WTC11 (cell line): Measurements from ENCODE around the gene HIC1. TPM values are rescaled to one million over a fixed set of nuclear protein-coding genes. Genes with fewer than 3 reads are reported as not detected.

ENCODE experiments used
- ATAC-seq: fragments of 200-7000 bp; cut with Tn5 transposase; 2 replicates; pipeline ENCODE4 v1.10.0; 2021; ENCODE audit warnings: mild to moderate bottlenecking, moderate library complexity
- CTCF ChIA-PET: fragments of 300-600 bp; sonication (Branson Sonifier 250); formaldehyde crosslinking; loops from one replicate; lab custom pipeline; 2021; ENCODE audit warnings: antibody characterized with exemption; lab: Charles Lee
- POLR2A ChIA-PET: fragments of 350-600 bp; sonication (Branson Sonifier 250); formaldehyde crosslinking; loops from one replicate; lab custom pipeline; 2021; ENCODE audit warnings: antibody characterized with exemption; lab: Charles Lee
- DNase-seq: peaks from one replicate; pipeline ENCODE4 v3.0.0; 2021; ENCODE audit warnings: low spot score
- H3K27ac Mint-ChIP-seq: 2 replicates; pipeline ENCODE4 v1.8.0; 2021; ENCODE audit warnings: mixed read lengths
- H3K27me3 Mint-ChIP-seq: 2 replicates; pipeline ENCODE4 v1.8.0; 2021; ENCODE audit warnings: low read depth, mild to moderate bottlenecking, moderate library complexity, mixed read lengths
- H3K36me3 Mint-ChIP-seq: 2 replicates; pipeline ENCODE4 v1.8.0; 2021; ENCODE audit warnings: mixed read lengths
- H3K4me1 Mint-ChIP-seq: 2 replicates; pipeline ENCODE4 v1.8.0; 2022; ENCODE audit warnings: mixed read lengths
- H3K4me3 Mint-ChIP-seq: 2 replicates; pipeline ENCODE4 v1.8.0; 2021; ENCODE audit warnings: mild to moderate bottlenecking, moderate library complexity, mixed read lengths
- H3K9me3 Mint-ChIP-seq: 2 replicates; pipeline ENCODE4 v1.8.0; 2021; ENCODE audit warnings: mixed read lengths
- AR ChIP-seq: fragments of 250-450 bp; sonication (Bioruptor Pico); IDR thresholded peaks from 2 replicates; pipeline ENCODE4 v1.9.0; 2021; ENCODE audit warnings: mild to moderate bottlenecking
- ATF3 ChIP-seq: sonication (generic); formaldehyde crosslinking; conservative IDR thresholded peaks from 2 replicates; pipeline ENCODE4 v1.8.1; 2022; ENCODE audit warnings: mild to moderate bottlenecking, missing genetic modification reagents
- ATF6 ChIP-seq: sonication (generic); formaldehyde crosslinking; IDR thresholded peaks from 2 replicates; pipeline ENCODE4 v1.8.1; 2023; ENCODE audit warnings: mild to moderate bottlenecking, missing genetic modification reagents
- CDX4 ChIP-seq: fragments of 250-450 bp; sonication (Bioruptor Pico); IDR thresholded peaks from 2 replicates; pipeline ENCODE4 v1.9.0; 2021; ENCODE audit warnings: moderate library complexity, mild to moderate bottlenecking, inconsistent platforms, borderline replicate concordance
- CREB1 ChIP-seq: sonication (generic); formaldehyde crosslinking; IDR thresholded peaks from 2 replicates; pipeline ENCODE4 v1.8.0; 2023; ENCODE audit warnings: mild to moderate bottlenecking, missing genetic modification reagents
- E2F5 ChIP-seq: sonication (generic); formaldehyde crosslinking; IDR thresholded peaks from 2 replicates; pipeline ENCODE4 v1.8.1; 2022; ENCODE audit warnings: mild to moderate bottlenecking, moderate library complexity, missing genetic modification reagents
- EMX1 ChIP-seq: fragments of 250-450 bp; sonication (Bioruptor Pico); IDR thresholded peaks from 2 replicates; pipeline ENCODE4 v1.8.0; 2021; ENCODE audit warnings: mild to moderate bottlenecking
- GRHL2 ChIP-seq: fragments of 250-450 bp; sonication (Bioruptor Pico); IDR thresholded peaks from 2 replicates; pipeline ENCODE4 v1.8.0; 2022; ENCODE audit warnings: mild to moderate bottlenecking, moderate library complexity; ENCODE audit not compliant: insufficient replicate concordance, severe bottlenecking
- HMGA2 ChIP-seq: fragments of 250-450 bp; sonication (Bioruptor Pico); IDR thresholded peaks from 2 replicates; pipeline ENCODE4 v1.4.0; 2021; ENCODE audit warnings: mild to moderate bottlenecking, moderate library complexity
- IRF1 ChIP-seq: sonication (generic); formaldehyde crosslinking; IDR thresholded peaks from 2 replicates; pipeline ENCODE4 v1.8.0; 2023; ENCODE audit warnings: missing genetic modification reagents
- KAT7 ChIP-seq: sonication (generic); formaldehyde crosslinking; IDR thresholded peaks from 2 replicates; pipeline ENCODE4 v1.8.1; 2023; ENCODE audit warnings: missing genetic modification reagents, mild to moderate bottlenecking, borderline replicate concordance
- MAX ChIP-seq: sonication (generic); formaldehyde crosslinking; IDR thresholded peaks from 2 replicates; pipeline ENCODE4 v1.8.0; 2022; ENCODE audit warnings: mild to moderate bottlenecking, missing genetic modification reagents
- MLX ChIP-seq: sonication (generic); formaldehyde crosslinking; IDR thresholded peaks from 2 replicates; pipeline ENCODE4 v1.8.1; 2023; ENCODE audit warnings: mild to moderate bottlenecking, missing genetic modification reagents, moderate library complexity
- NFYB ChIP-seq: sonication (generic); formaldehyde crosslinking; conservative IDR thresholded peaks from 2 replicates; pipeline ENCODE4 v1.8.0; 2022; ENCODE audit warnings: low read depth, missing genetic modification reagents
- NR1H2 ChIP-seq: sonication (generic); formaldehyde crosslinking; IDR thresholded peaks from 2 replicates; pipeline ENCODE4 v1.9.0; 2021; ENCODE audit warnings: mild to moderate bottlenecking, moderate library complexity, missing genetic modification reagents
- OVOL2 ChIP-seq: fragments of 250-450 bp; sonication (Bioruptor Pico); IDR thresholded peaks from 2 replicates; pipeline ENCODE4 v1.9.0; 2021; ENCODE audit warnings: mild to moderate bottlenecking, borderline replicate concordance
- PREB ChIP-seq: sonication (generic); formaldehyde crosslinking; IDR thresholded peaks from 2 replicates; pipeline ENCODE4 v1.8.1; 2022; ENCODE audit warnings: mild to moderate bottlenecking, missing genetic modification reagents, moderate library complexity, borderline replicate concordance
- PRRX2 ChIP-seq: fragments of 250-450 bp; sonication (Bioruptor Pico); IDR thresholded peaks from 2 replicates; pipeline ENCODE4 v1.8.0; 2021; ENCODE audit warnings: mild to moderate bottlenecking
- RELA ChIP-seq: sonication (generic); formaldehyde crosslinking; IDR thresholded peaks from 2 replicates; pipeline ENCODE4 v1.8.1; 2022; ENCODE audit warnings: missing genetic modification reagents, mild to moderate bottlenecking, borderline replicate concordance
- SMAD3 ChIP-seq: sonication (generic); formaldehyde crosslinking; IDR thresholded peaks from 2 replicates; pipeline ENCODE4 v1.8.0; 2022; ENCODE audit warnings: missing genetic modification reagents, mild to moderate bottlenecking, borderline replicate concordance
- SMAD4 ChIP-seq: sonication (generic); formaldehyde crosslinking; IDR thresholded peaks from 2 replicates; pipeline ENCODE4 v1.8.0; 2022; ENCODE audit warnings: mild to moderate bottlenecking, missing genetic modification reagents
- TCF7 ChIP-seq: sonication (generic); formaldehyde crosslinking; IDR thresholded peaks from 2 replicates; pipeline ENCODE4 v1.8.0; 2022; ENCODE audit warnings: mild to moderate bottlenecking, low read depth, missing genetic modification reagents, moderate library complexity
- TP53 ChIP-seq: sonication (generic); formaldehyde crosslinking; IDR thresholded peaks from 2 replicates; pipeline ENCODE4 v1.8.1; 2023; ENCODE audit warnings: mild to moderate bottlenecking, missing genetic modification reagents
- ZMAT4 ChIP-seq: fragments of 250-450 bp; sonication (Bioruptor Pico); IDR thresholded peaks from 2 replicates; pipeline ENCODE4 v1.9.0; 2021; ENCODE audit warnings: mild to moderate bottlenecking
- ZNF263 ChIP-seq: sonication (generic); formaldehyde crosslinking; IDR thresholded peaks from 2 replicates; pipeline ENCODE4 v1.8.1; 2022; ENCODE audit warnings: low read depth, mild to moderate bottlenecking, moderate library complexity, missing genetic modification reagents
- total RNA-seq: library from RNA; stranded (reverse); gene quantifications from 3 replicates; pipeline ENCODE4 v1.2.3, GENCODE V29; 2021

Gene HIC1
- total RNA-seq, 1 experiment from 2014 or later: 0.37 TPM

GRCh38 chr17:2063261-2064146 is 8.6 kb downstream of the HIC1 start:
- H3K9me3 Mint-ChIP-seq: no peaks in the 10 kb centered on the region
- POLR2A ChIA-PET: interaction anchor here (0.5 kb wide), 1 partner anchor 1260 kb away, joined by 3 read pairs; no protein-coding TSS in a partner anchor
- DNase-seq (no peak), ATAC-seq (no peak)
- CTCF ChIA-PET: interaction anchor here (1.1 to 11.0 kb wide), 6 partner anchors 7 to 181 kb away, joined by 3 to 96 read pairs (median 6); partner anchors contain the start of gene HIC1
- 0 out of 2 replicates have a peak overlapping the region, but pooled peaks have one; percentile 53 for H3K27ac Mint-ChIP-seq
- TF ChIP-seq ATF6: no peak
- no peak for TF ChIP-seq MAX (CRISPR knock-in tag)
- TF ChIP-seq RELA: no peak
- TF ChIP-seq HMGA2: no peak
- TF ChIP-seq OVOL2 (CRISPR knock-in tag): no peak
- no peak for TF ChIP-seq ATF3 (CRISPR knock-in tag)
- no peak for TF ChIP-seq NFYB
- no peak for TF ChIP-seq EMX1
- TF ChIP-seq KAT7: no peak
- TF ChIP-seq CREB1 (CRISPR knock-in tag): no peak
- no peak for TF ChIP-seq NR1H2 (CRISPR knock-in tag)
- TF ChIP-seq IRF1: no peak
- TF ChIP-seq PREB (CRISPR knock-in tag): no peak
- TF ChIP-seq E2F5 (CRISPR knock-in tag): no peak
- TF ChIP-seq CDX4 (CRISPR knock-in tag): no peak
- TF ChIP-seq GRHL2 (CRISPR knock-in tag): no peak
- no peak for TF ChIP-seq MLX (CRISPR knock-in tag)
- TF ChIP-seq SMAD4 (CRISPR knock-in tag): no peak
- TF ChIP-seq, all 79 proteins: peak for 0
- Mint-ChIP-seq H3K4me3 (no peak overlapping the region), H3K36me3 (peaks cover 3% of the 10 kb centered on the region), H3K4me1 (peaks cover 36% of the 10 kb centered on the region), H3K27me3 (peaks cover 27% of the 10 kb centered on the region)

- Mint-ChIP-seq H3K4me3 (no peak overlapping the region), H3K36me3 (peaks cover 3% of the 10 kb centered on the region), H3K27me3 (peaks cover 23% of the 10 kb centered on the region), H3K4me1 (peaks cover 36% of the 10 kb centered on the region), H3K9me3 (no peaks in the 10 kb centered on the region), H3K27ac (no peak overlapping the region)
- ATAC-seq: no peak
- ChIA-PET CTCF (interaction anchor here (0.7 to 11.0 kb wide), 7 partner anchors 7 to 197 kb away, joined by 3 to 96 read pairs (median 6); partner anchors contain the start of gene HIC1), POLR2A (no interaction called here)
- no peak for DNase-seq
- TF ChIP-seq TP53: no peak
- no peak for TF ChIP-seq ZNF263
- TF ChIP-seq CREB1 (CRISPR knock-in tag): no peak
- TF ChIP-seq AR (CRISPR knock-in tag): no peak
- TF ChIP-seq GRHL2 (CRISPR knock-in tag): no peak
- no peak for TF ChIP-seq ZMAT4 (CRISPR knock-in tag)
- no peak for TF ChIP-seq EMX1
- no peak for TF ChIP-seq PRRX2 (CRISPR knock-in tag)
- TF ChIP-seq SMAD3 (CRISPR knock-in tag): no peak
- no peak for TF ChIP-seq TCF7
Measured at GRCh38 chr17:2064147-2064489, 9.2 kb downstream of the HIC1 start.
